ENCODE results near the gene PSMG4.

The PSMG4 gene

DNA sequence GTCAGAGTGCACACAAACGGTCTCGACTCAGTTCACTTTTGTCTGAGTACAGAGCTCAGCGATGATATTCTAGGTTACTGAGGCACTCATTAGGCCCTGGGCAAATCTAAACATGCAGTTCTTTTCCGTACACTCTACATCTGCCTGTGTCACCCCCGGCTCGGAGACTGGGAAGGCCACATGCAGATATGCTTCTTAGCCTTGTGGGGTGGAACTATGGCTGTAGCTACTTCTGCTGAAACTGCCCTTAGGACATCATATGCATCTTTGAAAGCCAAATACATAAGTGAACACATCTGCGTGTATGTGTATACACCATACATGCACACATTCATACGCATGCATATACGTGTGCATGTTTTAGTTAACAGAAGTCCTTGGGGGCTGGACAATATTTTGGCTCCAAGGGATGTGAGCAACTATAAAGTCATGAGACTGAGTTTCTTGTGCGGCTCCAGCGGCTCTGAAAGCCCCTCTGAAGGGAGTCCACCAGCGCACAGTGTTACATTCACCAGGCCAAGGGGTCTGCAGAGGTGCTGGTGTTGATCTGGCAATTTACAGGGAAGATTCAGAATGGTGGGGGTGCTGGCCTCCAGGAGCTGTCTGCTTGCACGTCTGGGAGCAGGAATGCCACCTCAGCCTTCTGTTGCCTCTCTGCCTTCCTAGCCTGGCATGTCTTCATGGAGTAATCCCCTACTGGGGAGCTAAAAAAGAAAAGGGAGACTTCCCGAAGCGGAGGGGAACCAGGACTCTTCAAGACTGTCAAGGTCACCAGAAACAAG, 31.6 kb downstream of the PSMG4 start:
- DNase-seq (ENCODE audit: low spot score) = no peak

GRCh38 chr6:3290931-3291211, 32.1 kb downstream of the PSMG4 start:
- DNase-seq (ENCODE audit: low spot score) = no peak

GRCh38 chr6:3291346-3291745, 32.6 kb downstream of the PSMG4 start:
- no peak for DNase-seq (ENCODE audit: low spot score)

DNA sequence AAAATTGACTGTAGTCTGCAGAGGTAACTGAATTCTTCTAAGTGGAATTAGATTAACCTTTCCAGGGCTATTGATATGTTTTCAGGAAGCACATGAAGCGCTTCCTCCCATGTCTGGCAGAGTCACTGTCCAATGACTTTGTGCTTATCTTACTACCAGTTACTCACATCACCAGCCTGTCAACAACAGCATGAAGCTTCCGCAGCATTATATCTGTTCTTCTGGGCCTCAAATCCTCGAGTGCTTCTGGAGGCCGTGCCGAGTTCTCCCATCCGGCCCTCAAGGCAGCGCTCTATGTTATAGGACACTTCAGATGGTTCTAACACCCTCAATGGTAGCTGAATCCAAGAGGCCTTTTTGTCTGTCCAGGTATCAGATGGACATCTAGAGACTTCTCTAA, 33.2 kb downstream of the PSMG4 start:
- no peak for DNase-seq (ENCODE audit: low spot score)

- no peak for DNase-seq (ENCODE audit: low spot score)
Observed at GRCh38 chr6:3292431-3293197, 33.9 kb downstream of the PSMG4 start.

DNA sequence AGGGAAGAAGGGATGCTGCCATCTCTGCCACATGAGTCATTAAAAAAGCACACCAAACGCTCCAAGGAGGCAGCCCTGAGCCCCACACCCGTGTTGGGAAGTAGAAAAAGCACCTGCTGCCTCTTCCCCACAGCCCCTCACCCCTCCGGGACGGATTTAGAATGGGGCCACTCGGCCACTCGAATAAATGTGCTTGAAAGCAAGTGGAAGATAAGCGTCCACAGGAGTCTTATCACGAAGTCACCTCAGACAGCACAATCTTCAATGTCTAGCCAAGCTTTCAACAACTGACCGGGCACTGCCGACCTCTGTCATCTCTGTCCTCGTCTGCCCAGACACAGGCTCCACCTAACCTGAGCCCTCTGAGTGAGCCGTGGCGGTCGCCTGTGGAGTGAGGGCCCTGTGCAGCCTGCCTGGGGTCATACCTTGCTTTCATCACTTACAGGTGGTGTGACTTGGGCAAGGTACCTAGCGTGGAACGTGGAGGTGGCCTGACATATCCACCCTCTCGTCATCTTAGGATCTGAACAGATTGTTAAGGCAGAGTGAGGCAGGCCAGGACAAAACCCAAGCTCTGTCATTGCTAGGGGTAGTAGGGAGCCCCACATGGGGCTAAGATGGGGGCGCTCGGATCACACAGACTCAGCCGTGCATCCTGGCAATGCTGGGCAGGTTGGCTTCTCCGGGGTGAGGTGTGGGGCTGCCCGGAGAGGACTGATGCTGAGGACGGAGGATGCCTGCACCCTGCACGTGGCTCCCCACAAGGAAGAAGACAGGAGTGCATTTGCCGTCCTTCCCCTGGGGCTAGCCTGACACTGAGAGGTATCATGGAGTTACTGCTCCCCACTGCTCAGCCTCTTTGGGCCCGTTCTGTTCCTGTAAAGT, 34.8 kb downstream of the PSMG4 start:
- no peak for DNase-seq (ENCODE audit: low spot score)

- DNase-seq (ENCODE audit: low spot score) = no peak
Observed at GRCh38 chr6:3294396-3294795, 35.6 kb downstream of the PSMG4 start.

- no peak for DNase-seq (ENCODE audit: low spot score)
Observed at GRCh38 chr6:3294921-3295871, 36.4 kb downstream of the PSMG4 start.

- no peak for DNase-seq (ENCODE audit: low spot score)
Observed at GRCh38 chr6:3296078-3296477, 37.3 kb downstream of the PSMG4 start.

DNA sequence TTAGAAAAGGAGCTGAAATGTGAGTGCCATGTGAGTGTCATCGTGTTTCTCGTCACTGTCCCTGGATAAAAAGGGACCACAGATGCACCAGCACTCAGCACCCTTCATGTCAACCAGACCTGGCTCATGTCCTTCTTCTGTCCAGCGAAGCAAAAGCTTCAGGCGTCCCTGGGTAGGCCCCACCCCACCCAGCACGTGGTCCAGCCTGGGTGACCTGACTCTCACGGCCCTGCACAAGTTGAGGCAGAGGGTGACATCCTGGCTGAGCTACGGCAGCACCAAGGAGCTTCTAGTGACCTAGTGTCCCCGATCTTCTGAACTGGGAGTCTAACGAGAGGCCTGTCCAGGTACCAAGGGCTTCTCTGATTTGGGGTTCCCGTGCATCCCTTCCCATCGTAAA, 37.8 kb downstream of the PSMG4 start:
- no peak for DNase-seq (ENCODE audit: low spot score)

DNA sequence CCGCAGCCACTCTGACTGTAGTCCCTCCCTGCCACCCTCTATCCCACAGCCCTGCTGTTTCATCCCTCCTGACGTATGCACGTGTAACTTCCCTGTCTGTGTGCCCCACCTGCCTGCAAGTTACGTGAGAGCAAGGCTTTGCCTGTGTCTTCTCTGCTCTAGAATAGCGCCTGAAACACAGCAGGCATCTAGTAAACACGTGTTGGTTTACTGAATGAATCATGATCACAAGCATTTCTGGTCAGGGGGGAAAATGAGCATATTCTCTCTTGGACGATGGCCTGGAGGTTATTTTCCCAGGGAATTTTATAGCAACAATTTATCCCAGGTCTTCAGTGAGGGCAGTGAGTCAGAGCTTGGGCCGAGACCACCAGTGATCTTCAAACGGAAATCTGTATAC, 38.3 kb downstream of the PSMG4 start:
- DNase-seq (ENCODE audit: low spot score) = no peak

DNA sequence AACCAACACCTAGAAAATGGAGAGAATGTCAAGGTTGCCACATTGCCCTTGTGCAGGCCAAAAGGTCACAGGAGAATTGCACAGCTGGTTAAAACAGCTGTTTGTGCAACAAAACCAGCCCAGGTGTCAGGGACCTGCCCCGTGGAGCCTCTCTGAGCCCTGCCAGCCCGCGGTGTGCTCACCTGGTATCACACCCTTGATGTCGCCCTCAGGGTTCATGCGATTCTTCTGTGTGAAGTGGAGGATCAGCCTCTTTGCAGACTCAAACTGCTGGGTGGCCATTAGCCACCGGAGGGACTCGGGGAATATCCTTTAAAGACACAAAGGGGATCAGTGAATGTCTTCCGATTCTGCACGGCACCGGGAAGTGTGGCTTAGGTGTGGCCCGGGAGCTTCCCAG, 39.2 kb downstream of the PSMG4 start:
- DNase-seq (ENCODE audit: low spot score) = no peak

- no peak for DNase-seq (ENCODE audit: low spot score)
Observed at GRCh38 chr6:3299221-3299620, 40.5 kb downstream of the PSMG4 start.

DNA sequence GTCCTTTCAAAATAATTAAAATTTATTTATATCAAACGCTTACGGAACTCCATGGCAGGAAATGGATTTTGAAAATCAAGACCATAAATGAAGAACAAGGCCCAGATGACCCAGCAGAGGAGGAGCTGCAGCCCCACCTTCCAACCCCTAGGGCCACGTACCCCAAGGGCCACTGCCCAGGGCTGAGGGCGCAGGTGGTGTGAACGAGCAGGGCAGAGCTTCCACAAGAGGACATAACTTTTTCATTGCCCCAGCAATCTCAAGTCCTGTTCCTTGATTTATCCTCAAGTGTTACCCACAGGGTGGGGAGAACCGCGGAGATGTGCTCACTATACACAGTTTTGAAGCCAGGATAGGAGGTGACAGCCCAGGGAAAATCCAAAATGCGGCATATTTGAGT, 42.8 kb downstream of the PSMG4 start:
- DNase-seq (ENCODE audit: low spot score) = no peak

GRCh38 chr6:3303795-3304411, 45.2 kb downstream of the PSMG4 start:
- no peak for DNase-seq (ENCODE audit: low spot score)

DNA sequence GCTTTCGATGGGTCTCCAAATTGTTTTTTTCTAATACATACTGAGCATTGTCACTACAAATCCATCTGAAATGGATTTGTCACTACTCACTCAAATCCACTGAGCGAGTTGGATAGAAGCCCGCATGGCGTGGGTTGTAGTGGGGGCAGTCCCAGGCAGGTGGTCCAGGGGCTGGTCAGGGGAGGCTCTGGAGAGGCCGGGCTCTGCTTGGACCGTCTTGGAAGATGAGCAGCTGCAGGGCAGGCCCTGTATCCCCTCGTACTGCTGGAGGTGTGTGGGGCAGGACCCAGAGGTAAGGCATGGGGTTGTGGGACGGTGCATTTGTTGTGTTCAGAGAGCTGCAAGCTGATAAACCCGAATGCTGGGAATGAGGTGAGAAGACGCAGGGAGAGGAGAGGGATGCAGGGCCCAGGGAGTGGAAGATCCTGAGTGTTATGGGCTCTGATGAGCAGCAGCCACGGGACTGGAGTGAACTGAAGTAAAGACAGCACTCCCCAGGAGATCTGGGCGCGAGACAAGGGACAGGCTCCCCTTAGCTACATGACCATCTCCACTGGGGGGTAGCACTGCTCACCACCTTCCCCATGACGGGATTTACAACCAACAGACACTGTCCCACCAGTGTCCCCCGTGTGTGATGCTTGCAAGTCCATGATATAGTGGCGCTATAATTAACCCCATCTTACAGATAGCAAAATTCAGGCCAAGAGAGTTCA, 45.9 kb downstream of the PSMG4 start:
- DNase-seq (ENCODE audit: low spot score) = no peak

GRCh38 chr6:3305216-3305565, 46.4 kb downstream of the PSMG4 start:
- DNase-seq (ENCODE audit: low spot score) = no peak

DNA sequence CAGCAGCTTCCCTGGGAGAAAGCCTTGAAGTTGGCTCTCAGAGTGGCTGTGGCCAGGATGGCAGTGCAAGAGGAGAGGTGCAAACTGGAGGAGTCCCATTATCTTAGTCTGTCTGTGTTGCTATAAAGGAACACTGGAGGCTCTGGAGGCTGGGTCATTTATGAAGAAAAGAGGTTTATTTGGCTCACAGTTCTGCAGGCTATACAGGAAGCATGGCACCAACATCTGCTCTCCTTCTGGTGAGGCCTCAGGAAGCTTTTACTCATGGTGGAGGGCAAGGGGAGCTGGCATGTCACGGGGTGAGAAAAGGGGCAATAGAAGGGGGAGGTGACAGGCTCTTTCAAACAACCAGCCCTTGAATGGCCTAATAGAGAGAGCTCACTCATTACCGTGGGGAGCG, 47.1 kb downstream of the PSMG4 start:
- no peak for DNase-seq (ENCODE audit: low spot score)

DNA sequence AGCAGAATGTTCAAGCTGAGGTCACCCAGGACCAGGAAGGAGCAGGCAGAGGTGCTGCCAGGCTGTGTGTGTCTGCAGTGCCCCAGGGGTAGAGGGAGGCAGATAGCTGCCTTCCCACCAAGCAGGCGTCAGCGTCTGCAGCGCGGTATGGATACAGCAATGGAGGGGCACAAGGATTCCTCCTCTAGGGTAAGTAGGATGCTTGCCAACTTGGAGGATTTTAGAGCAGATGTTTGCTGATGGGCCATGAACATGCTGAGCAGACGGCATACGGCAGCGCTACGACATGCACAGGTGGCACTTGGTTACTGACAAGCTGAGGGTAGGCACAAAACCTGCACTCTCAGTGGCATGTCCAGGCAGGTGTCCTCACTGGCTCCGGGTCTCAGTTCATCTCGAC, 48.1 kb downstream of the PSMG4 start:
- no peak for DNase-seq (ENCODE audit: low spot score)

GRCh38 chr6:3307436-3307835, 48.7 kb downstream of the PSMG4 start:
- no peak for DNase-seq (ENCODE audit: low spot score)

- no peak for DNase-seq (ENCODE audit: low spot score)
Observed at GRCh38 chr6:3308106-3308505, 49.4 kb downstream of the PSMG4 start.

All from RKO (cell line).